OCI-LY3 (cell line): ENCODE results near the gene INHBA.

ENCODE experiments used
- EZH2phosphoT487 ChIP-seq: fragments of 200-600 bp; shearing (Covaris generic); IDR thresholded peaks from 2 replicates; pipeline ENCODE4 v1.6.1; 2018; ENCODE audit warnings: antibody characterized with exemption, mixed run types, low read depth
- TF ChIP-seq, protein P1 (sequence below): fragments of 200-600, 300-600 bp; sonication (generic); IDR thresholded peaks from 2 replicates; pipeline ENCODE4 v1.5.1; 2014; ENCODE audit warnings: antibody characterized with exemption, low read length, low read depth

DNA sequence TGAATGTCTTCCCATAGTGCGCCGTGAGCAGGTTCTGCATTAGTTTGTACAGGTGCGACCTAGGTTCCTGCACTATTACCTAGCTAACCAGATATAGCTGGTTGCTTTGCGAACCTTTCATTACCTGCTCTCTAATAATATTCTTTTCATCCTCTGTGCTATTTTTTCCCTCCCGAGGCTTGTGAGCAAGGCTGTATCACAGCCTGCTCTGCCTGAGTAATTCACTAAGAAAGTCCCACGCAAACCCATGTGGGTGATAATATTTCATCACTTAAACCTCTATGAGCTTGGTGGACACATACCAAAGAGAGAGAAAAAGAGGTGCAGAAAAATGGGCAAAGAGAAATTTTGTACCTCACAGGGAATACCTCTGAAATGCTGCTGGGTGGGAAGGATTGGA, 8.4 kb downstream of the INHBA start:
- TF ChIP-seq, protein P1, sequence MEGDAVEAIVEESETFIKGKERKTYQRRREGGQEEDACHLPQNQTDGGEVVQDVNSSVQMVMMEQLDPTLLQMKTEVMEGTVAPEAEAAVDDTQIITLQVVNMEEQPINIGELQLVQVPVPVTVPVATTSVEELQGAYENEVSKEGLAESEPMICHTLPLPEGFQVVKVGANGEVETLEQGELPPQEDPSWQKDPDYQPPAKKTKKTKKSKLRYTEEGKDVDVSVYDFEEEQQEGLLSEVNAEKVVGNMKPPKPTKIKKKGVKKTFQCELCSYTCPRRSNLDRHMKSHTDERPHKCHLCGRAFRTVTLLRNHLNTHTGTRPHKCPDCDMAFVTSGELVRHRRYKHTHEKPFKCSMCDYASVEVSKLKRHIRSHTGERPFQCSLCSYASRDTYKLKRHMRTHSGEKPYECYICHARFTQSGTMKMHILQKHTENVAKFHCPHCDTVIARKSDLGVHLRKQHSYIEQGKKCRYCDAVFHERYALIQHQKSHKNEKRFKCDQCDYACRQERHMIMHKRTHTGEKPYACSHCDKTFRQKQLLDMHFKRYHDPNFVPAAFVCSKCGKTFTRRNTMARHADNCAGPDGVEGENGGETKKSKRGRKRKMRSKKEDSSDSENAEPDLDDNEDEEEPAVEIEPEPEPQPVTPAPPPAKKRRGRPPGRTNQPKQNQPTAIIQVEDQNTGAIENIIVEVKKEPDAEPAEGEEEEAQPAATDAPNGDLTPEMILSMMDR = no peak
- no peak for TF ChIP-seq EZH2phosphoT487
